Stimulated activated naive CD8-positive, alpha-beta T cell treated with anti-CD3 and anti-CD28 coated beads, Interleukin-15, Interleukin-2, amounts not matched to agents 100 ng/mL and 50 ng/mL, for 24 hours (primary cell): ENCODE measurements around the gene TAF3.
A peak's percentile ranks its signal among the peaks of the same experiment; 100 is the strongest.
"Not testable (repeated sequence)": the region's sequence is repeated elsewhere in the genome, so short reads cannot be mapped to it uniquely, and the experiment has no call there.

ENCODE experiments used
- H3K27ac Mint-ChIP-seq: one replicate; pipeline ENCODE4 v1.8.0; 2021; ENCODE audit warnings: mild to moderate bottlenecking, mixed read lengths
- H3K27me3 Mint-ChIP-seq: one replicate; pipeline ENCODE4 v1.8.0; 2021; ENCODE audit warnings: mixed read lengths
- H3K36me3 Mint-ChIP-seq: one replicate; pipeline ENCODE4 v1.8.0; 2021; ENCODE audit warnings: low read depth, mixed read lengths
- H3K4me1 Mint-ChIP-seq: one replicate; pipeline ENCODE4 v1.8.0; 2021; ENCODE audit warnings: low read depth, mixed read lengths
- H3K4me3 Mint-ChIP-seq: one replicate; pipeline ENCODE4 v1.8.0; 2021; ENCODE audit warnings: mild to moderate bottlenecking, mixed read lengths
- H3K9me3 Mint-ChIP-seq: one replicate; pipeline ENCODE4 v1.8.0; 2021; ENCODE audit warnings: mixed read lengths

Gene TAF3

DNA sequence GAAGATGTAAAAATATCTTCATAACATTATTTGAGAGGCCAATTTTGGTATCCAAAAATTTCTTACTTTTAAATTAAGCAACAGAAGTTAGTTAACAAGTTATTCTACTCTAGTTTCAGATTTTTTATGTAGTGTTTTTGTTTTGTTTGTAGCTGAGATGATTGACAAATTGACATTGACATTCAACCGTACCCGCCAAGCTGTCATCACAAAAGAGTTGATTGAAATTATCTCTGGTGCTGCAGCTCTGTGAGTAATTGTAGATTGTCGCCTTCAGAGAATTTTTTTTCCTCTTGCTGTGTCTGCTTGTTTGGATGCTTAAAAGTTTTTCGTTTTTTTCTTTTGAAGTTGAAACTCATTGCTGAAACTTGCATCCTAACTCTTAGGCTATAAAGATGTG lies 15.7 kb upstream of the TAF3 start:
- H3K27ac Mint-ChIP-seq, result no peak overlapping the region
- H3K4me3 Mint-ChIP-seq, result no peak overlapping the region
- H3K9me3 Mint-ChIP-seq, result no peaks in the 10 kb centered on the region
- peaks cover 2% of the 10 kb centered on the region for H3K4me1 Mint-ChIP-seq
- H3K27me3 Mint-ChIP-seq, result no peaks in the 10 kb centered on the region
- peaks cover 72% of the 10 kb centered on the region for H3K36me3 Mint-ChIP-seq

DNA sequence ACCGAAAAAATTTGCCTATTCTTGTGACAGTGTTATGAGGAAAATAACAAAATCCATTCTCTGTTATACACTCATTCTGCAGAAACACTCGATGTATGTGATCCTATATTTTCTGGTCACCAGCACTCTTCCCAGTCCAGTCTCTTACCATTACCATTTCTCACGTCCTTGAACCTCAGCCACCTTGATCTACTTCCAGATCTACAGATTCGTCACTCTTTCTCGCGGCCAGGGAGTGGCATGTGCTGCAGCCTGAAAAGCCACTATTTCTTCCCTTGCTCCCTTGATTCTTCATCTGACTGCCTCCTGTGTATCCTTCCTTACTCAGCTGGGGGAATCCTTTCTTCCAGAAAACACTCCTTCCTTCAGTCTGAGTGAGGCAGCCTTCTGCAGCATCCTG lies 14.1 kb upstream of the TAF3 start:
- Mint-ChIP-seq H3K27me3 (no peaks in the 10 kb centered on the region), H3K27ac (no peak overlapping the region), H3K9me3 (no peaks in the 10 kb centered on the region), H3K4me1 (no peaks in the 10 kb centered on the region), H3K4me3 (no peak overlapping the region), H3K36me3 (peaks cover 64% of the 10 kb centered on the region)

- H3K36me3 Mint-ChIP-seq, result peaks cover 64% of the 10 kb centered on the region
- H3K4me3 Mint-ChIP-seq, result no peak overlapping the region
- no peaks in the 10 kb centered on the region for H3K9me3 Mint-ChIP-seq
- H3K27me3 Mint-ChIP-seq, result no peaks in the 10 kb centered on the region
- no peak overlapping the region for H3K27ac Mint-ChIP-seq
- H3K4me1 Mint-ChIP-seq, result no peaks in the 10 kb centered on the region
Observed at GRCh38 chr10:7804741-7805140, 13.6 kb upstream of the TAF3 start.

GRCh38 chr10:7808686-7809267 lies 9.5 kb upstream of the TAF3 start:
- H3K36me3 Mint-ChIP-seq, result peaks cover 34% of the 10 kb centered on the region
- no peaks in the 10 kb centered on the region for H3K27me3 Mint-ChIP-seq
- no peaks in the 10 kb centered on the region for H3K9me3 Mint-ChIP-seq
- no peaks in the 10 kb centered on the region for H3K4me1 Mint-ChIP-seq
- no peak overlapping the region for H3K27ac Mint-ChIP-seq
- no peak overlapping the region for H3K4me3 Mint-ChIP-seq

- no peak overlapping the region for H3K4me3 Mint-ChIP-seq
- no peaks in the 10 kb centered on the region for H3K27me3 Mint-ChIP-seq
- H3K4me1 Mint-ChIP-seq, result no peaks in the 10 kb centered on the region
- H3K36me3 Mint-ChIP-seq, result peaks cover 19% of the 10 kb centered on the region
- no peak overlapping the region for H3K27ac Mint-ChIP-seq
- H3K9me3 Mint-ChIP-seq, result no peaks in the 10 kb centered on the region
Observed at GRCh38 chr10:7810443-7810842, 7.9 kb upstream of the TAF3 start.

DNA sequence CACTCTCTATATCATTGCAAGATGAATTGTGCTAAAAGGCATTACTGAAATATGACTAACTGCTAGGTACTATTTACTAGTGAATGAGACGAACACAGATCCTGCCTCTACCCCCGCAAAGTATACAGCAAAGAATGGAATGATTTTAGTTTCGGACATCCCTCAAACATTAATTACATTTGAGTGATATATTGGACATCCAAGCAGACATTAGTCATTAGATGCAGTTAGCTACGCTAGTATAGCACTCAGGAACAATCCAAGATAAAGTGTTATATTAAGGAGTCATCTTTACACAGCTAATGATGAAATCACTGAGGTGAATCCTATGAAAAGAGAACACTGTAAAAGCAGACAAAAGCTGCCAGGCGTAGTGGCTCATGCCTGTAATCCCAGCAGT lies 7.3 kb upstream of the TAF3 start:
- Mint-ChIP-seq H3K4me3 (no peak overlapping the region), H3K9me3 (no peaks in the 10 kb centered on the region), H3K27ac (no peak overlapping the region), H3K36me3 (peaks cover 19% of the 10 kb centered on the region), H3K4me1 (no peaks in the 10 kb centered on the region), H3K27me3 (no peaks in the 10 kb centered on the region)

GRCh38 chr10:7811743-7812142 lies 6.6 kb upstream of the TAF3 start:
- not testable (repeated sequence) for H3K27ac Mint-ChIP-seq, H3K4me3 Mint-ChIP-seq, H3K27me3 Mint-ChIP-seq, H3K4me1 Mint-ChIP-seq, H3K9me3 Mint-ChIP-seq
- peaks cover 16% of the 10 kb centered on the region for H3K36me3 Mint-ChIP-seq

DNA sequence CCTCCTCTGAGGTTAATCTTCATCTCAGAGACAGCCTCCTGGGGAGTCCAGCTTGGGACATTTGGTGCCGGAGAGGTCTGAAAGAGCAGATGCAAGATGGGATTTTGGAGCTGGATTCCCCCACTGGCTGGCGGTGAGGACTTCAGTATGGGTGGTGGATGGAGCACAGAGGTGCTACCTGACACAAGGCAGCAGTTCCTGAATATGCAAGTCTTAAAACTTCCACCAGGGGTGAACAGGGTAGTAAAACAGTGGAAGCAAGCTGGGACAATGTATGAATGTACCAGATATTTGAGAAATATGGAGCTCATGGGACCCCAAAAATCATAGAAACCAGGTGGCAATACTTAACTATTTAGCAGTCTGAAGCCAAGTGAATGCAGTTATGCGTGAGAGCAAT lies 4.8 kb upstream of the TAF3 start:
- Mint-ChIP-seq H3K4me3 (no peak overlapping the region), H3K27ac (no peak overlapping the region)

GRCh38 chr10:7817576-7817975 lies 729 bp upstream of the TAF3 start:
- Mint-ChIP-seq H3K4me3 (peak overlapping the region; percentile 96), H3K36me3 (peaks cover 11% of the 10 kb centered on the region), H3K27ac (no peak overlapping the region), H3K4me1 (peaks cover 38% of the 10 kb centered on the region), H3K9me3 (no peaks in the 10 kb centered on the region), H3K27me3 (no peaks in the 10 kb centered on the region)

More for the DNA sequence above, 4.8 kb upstream of the TAF3 start:
- Mint-ChIP-seq H3K4me1 (peaks cover 15% of the 10 kb centered on the region), H3K9me3 (no peaks in the 10 kb centered on the region), H3K27me3 (no peaks in the 10 kb centered on the region), H3K36me3 (peaks cover 8% of the 10 kb centered on the region)

DNA sequence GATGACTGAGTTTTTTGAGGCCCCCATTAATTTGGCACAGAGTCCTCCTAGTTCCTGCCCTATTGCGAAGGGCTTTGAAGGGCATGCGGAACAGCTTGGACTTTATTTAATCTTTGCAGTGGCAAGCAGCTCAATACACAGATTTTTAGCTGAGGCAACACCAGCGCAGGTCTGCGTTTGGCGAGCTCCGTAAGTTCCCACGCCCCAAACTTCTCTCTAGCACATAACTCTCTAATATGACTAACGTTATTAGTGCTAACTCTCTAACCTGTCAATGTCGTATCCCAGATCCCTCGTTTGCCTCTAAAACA lies 366 bp upstream of the TAF3 start:
- Mint-ChIP-seq H3K27ac (peak overlapping the region; percentile 90), H3K36me3 (peaks cover 11% of the 10 kb centered on the region), H3K4me1 (peaks cover 38% of the 10 kb centered on the region), H3K27me3 (no peaks in the 10 kb centered on the region), H3K9me3 (no peaks in the 10 kb centered on the region), H3K4me3 (peak overlapping the region; percentile 96)

- peaks cover 11% of the 10 kb centered on the region for H3K36me3 Mint-ChIP-seq
- no peaks in the 10 kb centered on the region for H3K9me3 Mint-ChIP-seq
- no peaks in the 10 kb centered on the region for H3K27me3 Mint-ChIP-seq
- peak overlapping the region; percentile 90 for H3K27ac Mint-ChIP-seq
- peaks cover 38% of the 10 kb centered on the region for H3K4me1 Mint-ChIP-seq
- H3K4me3 Mint-ChIP-seq, result peak overlapping the region; percentile 96
Observed at GRCh38 chr10:7819121-7819460, 786 bp downstream of the TAF3 start.

GRCh38 chr10:7824251-7824650 lies 5.9 kb downstream of the TAF3 start:
- H3K27me3 Mint-ChIP-seq, result no peaks in the 10 kb centered on the region
- no peaks in the 10 kb centered on the region for H3K9me3 Mint-ChIP-seq
- H3K4me1 Mint-ChIP-seq, result peaks cover 29% of the 10 kb centered on the region
- peaks cover 45% of the 10 kb centered on the region for H3K36me3 Mint-ChIP-seq
- H3K27ac Mint-ChIP-seq, result no peak overlapping the region
- H3K4me3 Mint-ChIP-seq, result no peak overlapping the region

DNA sequence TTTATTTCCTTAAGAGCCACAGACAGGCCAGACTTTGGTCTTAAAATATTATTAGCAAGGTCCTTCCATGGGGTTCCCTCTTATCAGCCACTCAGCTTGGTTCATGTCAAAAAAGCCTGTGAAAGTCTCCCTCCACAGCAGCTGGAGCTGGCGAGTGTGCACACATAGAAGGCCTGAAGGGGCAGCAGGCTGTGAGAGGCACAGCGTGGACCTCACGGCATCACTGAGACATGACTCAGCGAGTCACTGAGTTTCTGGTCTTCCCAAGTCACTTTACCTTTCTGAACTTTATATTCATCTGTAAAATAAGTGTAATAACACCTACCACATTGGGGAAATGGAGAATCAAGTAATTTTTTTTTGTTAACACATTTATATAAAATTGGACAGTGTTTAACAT lies 8.7 kb downstream of the TAF3 start:
- Mint-ChIP-seq H3K27me3 (no peaks in the 10 kb centered on the region), H3K36me3 (peaks cover 51% of the 10 kb centered on the region), H3K4me1 (peaks cover 26% of the 10 kb centered on the region), H3K9me3 (no peaks in the 10 kb centered on the region), H3K4me3 (no peak overlapping the region), H3K27ac (no peak overlapping the region)

GRCh38 chr10:7829289-7829834 lies 11.1 kb downstream of the TAF3 start:
- Mint-ChIP-seq H3K36me3 (peaks cover 58% of the 10 kb centered on the region), H3K9me3 (no peaks in the 10 kb centered on the region), H3K4me3 (no peak overlapping the region), H3K27ac (no peak overlapping the region), H3K27me3 (no peaks in the 10 kb centered on the region), H3K4me1 (peaks cover 36% of the 10 kb centered on the region)

DNA sequence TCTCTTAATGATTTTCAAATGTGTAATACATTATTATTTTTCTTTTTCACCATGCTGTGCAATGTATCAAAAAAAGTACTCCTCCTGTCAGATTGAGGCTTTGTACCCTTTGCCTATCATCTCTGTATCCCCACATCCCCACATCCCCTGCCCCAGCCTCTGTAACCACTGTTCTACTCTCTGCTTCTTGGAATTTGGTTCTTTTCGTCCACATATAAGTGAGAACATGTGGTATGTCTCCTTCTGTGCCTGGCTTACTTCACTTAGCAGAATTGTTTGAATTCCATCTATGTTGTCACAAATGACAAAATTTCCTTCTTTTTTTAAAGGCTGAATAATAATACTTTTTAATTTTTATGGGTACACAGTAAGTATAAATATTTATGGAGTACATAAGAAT lies 13.8 kb downstream of the TAF3 start:
- H3K36me3 Mint-ChIP-seq, result peaks cover 54% of the 10 kb centered on the region
- H3K4me1 Mint-ChIP-seq, result peaks cover 41% of the 10 kb centered on the region

DNA sequence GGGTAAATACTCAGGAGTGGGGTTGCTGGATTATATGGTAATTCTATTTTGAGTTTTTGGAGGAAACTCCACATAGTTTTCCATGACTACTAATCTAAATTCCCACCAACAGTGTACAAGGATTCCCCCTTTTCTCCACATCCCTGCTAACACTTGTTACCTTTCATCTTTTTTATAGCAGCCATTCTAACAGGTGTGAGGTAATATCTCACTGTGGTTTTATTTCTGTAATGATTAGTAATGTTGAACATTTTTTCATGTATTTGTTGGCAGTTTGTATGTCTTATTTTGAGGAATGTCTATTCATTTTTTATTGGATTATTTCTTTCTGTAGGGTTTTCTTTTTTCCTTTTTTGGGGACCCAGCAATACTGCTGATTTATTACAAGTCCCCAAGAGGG lies 14.9 kb downstream of the TAF3 start:
- peaks cover 40% of the 10 kb centered on the region for H3K4me1 Mint-ChIP-seq

More for the DNA sequence above, 13.8 kb downstream of the TAF3 start:
- Mint-ChIP-seq H3K27ac (no peak overlapping the region), H3K27me3 (no peaks in the 10 kb centered on the region), H3K9me3 (no peaks in the 10 kb centered on the region), H3K4me3 (no peak overlapping the region)

More for the DNA sequence above, 14.9 kb downstream of the TAF3 start:
- no peaks in the 10 kb centered on the region for H3K27me3 Mint-ChIP-seq
- no peak overlapping the region for H3K27ac Mint-ChIP-seq
- H3K36me3 Mint-ChIP-seq, result peaks cover 46% of the 10 kb centered on the region
- no peaks in the 10 kb centered on the region for H3K9me3 Mint-ChIP-seq
- no peak overlapping the region for H3K4me3 Mint-ChIP-seq
